ENCODE measurements around the gene GMNN.

- TF ChIP-seq, protein P1, sequence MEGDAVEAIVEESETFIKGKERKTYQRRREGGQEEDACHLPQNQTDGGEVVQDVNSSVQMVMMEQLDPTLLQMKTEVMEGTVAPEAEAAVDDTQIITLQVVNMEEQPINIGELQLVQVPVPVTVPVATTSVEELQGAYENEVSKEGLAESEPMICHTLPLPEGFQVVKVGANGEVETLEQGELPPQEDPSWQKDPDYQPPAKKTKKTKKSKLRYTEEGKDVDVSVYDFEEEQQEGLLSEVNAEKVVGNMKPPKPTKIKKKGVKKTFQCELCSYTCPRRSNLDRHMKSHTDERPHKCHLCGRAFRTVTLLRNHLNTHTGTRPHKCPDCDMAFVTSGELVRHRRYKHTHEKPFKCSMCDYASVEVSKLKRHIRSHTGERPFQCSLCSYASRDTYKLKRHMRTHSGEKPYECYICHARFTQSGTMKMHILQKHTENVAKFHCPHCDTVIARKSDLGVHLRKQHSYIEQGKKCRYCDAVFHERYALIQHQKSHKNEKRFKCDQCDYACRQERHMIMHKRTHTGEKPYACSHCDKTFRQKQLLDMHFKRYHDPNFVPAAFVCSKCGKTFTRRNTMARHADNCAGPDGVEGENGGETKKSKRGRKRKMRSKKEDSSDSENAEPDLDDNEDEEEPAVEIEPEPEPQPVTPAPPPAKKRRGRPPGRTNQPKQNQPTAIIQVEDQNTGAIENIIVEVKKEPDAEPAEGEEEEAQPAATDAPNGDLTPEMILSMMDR (IDR thresholded peaks at IDR 0.05; ENCODE audit: low read depth, low read length, poor library complexity, severe bottlenecking), result no peak
- no peak for TF ChIP-seq EZH2phosphoT487 (IDR thresholded peaks at IDR 0.05; ENCODE audit: borderline replicate concordance, low read length)
Observed at GRCh38 chr6:24829657-24830056, 54.9 kb downstream of the GMNN start.

Measured in DOHH2 (cell line).